Activated CD4-positive, alpha-beta T cell treated with anti-CD3 and anti-CD28 coated beads, Interleukin-2, amount 50 U/mL, for 1 hour (primary cell): ENCODE data around the gene HOXC6.

Source experiments
- DNase-seq: peaks from one replicate; pipeline ENCODE4 v3.0.0-alpha.2; 2020

Gene HOXC6

DNA sequence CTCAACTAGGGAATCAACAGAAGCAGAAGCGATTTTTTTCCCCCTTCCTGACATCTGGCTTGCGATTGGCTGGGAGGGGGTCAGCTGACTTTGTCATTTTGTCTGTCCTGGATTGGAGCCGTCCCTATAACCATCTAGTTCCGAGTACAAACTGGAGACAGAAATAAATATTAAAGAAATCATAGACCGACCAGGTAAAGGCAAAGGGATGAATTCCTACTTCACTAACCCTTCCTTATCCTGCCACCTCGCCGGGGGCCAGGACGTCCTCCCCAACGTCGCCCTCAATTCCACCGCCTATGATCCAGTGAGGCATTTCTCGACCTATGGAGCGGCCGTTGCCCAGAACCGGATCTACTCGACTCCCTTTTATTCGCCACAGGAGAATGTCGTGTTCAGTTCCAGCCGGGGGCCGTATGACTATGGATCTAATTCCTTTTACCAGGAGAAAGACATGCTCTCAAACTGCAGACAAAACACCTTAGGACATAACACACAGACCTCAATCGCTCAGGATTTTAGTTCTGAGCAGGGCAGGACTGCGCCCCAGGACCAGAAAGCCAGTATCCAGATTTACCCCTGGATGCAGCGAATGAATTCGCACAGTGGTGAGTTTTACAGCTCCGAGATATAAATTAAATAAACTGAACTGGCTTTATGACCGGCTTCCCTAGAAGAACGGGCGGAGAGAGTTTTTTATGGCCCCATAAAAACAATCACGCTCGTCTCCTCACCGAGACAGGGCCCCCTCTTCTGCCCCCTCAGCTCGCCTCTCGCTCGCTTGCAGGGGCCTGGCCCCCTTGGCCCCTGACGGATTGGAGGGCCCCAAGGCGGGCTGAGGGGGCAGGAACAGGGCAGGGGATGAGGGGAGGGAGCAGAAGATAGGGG, at the start of gene HOXC6:
TSS of gene HOXC6 (plus strand) at position 127 of the 888 bp plus-strand sequence. CDS start at position 209, 82 bp downstream.
- DNase-seq: no peak

- DNase-seq: no peak
Observed at GRCh38 chr12:53978477-53979356, 49.5 kb upstream of the HOXC6 start.

DNA sequence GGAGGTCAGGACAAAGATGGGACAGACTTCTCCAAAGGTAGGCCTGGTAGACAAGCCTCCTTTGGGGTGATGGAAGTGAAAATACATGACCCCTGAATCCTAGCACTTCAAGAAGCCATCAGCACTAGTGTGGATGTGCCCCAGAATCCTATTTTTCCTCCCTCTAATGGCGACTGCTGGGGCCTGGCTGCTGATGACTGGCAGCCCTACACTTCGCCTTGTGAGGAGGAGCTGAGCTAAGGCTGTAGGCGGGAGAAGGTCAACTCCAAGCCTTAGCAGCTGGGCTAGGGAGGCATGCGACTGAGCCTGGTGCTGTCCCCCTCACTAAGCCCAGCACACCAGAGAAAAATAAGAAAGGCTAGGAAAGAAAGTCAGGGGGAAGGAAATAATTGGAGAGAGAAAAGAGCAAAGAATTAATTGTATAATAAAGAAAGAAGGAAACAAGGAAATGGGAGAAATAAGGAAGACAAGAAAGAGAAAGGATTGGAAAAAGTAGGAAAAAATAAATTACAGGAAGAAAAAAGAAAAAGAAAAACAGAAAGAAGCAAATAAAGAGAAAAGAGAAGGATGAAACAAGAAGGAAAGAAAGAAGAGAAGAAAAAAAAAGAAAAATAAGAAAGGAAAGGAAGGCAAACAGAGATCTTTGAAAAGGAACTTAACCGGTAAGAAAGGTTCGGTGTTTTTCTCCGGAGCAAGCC, 48.0 kb upstream of the HOXC6 start:
- no peak for DNase-seq

- no peak for DNase-seq
Observed at GRCh38 chr12:53980802-53981496, 47.3 kb upstream of the HOXC6 start.

GRCh38 chr12:53981634-53982565, 46.3 kb upstream of the HOXC6 start:
- DNase-seq: no peak

GRCh38 chr12:53982648-53983567, 45.3 kb upstream of the HOXC6 start:
- DNase-seq: no peak

DNA sequence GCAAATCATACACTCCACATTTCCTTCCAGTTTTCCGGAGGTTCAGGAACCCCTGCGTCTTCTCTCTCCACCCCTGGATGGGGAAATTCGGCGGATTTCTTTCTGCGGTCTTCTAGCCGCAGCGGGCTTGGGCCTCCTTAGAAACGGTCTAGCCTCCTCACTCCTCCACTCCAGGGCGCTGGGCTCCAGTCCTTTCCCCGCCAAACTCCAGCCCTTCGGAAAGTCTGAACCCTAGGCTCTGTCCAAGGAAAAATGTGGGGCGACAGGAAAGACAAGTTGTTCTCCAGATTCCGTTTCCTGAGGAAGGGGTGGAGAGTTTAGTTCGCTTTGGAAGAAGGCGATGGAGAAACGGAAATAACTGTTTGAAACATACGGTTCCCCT, 44.7 kb upstream of the HOXC6 start:
- no peak for DNase-seq

DNA sequence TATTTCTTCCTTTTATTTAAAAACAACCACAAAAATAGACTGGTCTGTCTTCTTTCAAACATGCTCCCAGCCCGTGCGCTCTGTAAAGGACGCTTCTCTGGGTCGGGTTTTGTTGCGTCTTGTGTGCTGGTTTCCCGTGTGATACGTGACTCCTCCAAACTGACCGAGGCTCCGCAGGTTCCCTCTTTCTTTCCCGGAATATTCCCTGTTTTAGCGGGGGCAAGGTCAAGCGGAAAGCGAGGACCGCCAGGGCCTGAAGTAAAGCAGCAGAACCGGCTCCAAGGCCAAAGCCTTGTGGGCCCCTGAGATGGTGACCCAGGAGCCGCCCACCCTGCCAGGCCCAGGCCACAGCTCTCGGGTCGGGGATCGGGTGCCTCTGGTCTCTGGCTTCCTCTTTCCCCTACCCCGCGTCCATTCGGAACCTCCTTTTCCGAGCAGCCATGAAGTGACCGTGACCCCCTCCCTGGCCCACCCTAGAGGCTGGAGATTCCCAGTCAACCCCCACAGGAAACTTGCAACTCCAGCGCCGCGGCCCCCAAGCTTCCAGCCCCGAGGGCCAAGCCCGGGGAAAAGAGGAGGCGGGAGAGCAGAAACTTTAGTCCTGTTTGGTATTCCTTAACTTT, 44.2 kb upstream of the HOXC6 start:
- DNase-seq: no peak

DNA sequence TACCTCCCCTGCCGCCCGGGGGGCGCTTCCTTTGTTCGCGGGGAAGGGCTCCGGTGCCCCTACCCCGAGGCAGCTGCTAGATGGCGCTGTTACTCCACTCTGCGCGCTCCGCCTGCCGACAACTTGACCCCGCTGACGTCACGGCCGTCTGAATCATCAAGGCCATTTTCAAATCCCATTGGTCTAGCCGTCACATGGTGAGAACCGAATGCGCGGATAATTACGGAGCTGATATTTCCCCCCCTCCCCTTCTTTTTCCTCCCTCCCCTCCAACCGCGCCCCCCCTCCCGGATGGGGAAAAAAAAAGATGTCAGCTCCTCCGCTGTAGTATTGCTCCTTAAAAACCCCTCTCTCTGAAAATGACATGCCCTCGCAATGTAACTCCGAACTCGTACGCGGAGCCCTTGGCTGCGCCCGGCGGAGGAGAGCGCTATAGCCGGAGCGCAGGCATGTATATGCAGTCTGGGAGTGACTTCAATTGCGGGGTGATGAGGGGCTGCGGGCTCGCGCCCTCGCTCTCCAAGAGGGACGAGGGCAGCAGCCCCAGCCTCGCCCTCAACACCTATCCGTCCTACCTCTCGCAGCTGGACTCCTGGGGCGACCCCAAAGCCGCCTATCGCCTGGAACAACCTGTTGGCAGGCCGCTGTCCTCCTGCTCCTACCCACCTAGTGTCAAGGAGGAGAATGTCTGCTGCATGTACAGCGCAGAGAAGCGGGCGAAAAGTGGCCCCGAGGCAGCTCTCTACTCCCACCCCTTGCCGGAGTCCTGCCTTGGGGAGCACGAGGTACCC, 43.1 kb upstream of the HOXC6 start, which contains the start of gene HOXC10:
TSS of gene HOXC10 (plus strand) at position 246 of the 791 bp plus-strand sequence. CDS start at position 360, 114 bp downstream.
- DNase-seq: peak; percentile 65

DNA sequence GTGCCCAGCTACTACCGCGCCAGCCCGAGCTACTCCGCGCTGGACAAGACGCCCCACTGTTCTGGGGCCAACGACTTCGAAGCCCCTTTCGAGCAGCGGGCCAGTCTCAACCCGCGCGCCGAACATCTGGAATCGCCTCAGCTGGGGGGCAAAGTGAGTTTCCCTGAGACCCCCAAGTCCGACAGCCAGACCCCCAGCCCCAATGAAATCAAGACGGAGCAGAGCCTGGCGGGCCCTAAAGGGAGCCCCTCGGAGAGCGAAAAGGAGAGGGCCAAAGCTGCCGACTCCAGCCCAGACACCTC, 42.6 kb upstream of the HOXC6 start:
- DNase-seq: no peak

DNA sequence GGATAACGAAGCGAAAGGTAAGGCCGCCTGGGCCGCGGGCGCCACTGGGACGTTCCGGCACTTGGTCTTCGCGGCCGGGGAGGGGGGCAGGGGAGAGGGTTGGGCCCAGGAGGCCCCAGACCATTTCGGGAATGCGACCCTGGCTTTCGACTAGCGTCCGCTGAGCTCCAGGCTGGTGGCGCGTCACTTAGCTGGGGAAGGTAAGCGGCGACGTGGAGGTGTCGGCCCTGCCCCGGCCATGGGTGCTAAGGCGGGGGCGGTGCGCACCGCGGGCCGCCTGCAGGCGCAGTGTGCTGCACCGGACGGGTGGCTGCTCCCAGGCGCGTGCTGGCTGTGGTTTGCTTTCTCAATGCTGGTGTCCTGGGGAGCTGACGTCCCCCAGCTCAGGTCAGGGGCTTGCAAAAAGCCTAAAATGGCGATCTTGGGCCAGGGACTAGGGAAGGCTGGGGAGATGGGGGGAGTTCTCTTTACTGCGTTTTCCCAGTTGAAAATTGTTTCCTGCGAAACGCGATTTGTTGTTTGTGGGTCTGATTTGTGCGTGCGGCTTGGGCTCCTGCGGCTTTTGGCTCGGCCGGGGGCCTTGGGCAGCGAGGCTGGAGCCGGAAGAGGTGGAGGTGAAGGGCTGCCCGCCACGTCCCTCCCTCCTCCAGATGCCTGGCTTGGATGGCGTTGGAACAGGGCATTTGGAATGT, 42.1 kb upstream of the HOXC6 start:
- no peak for DNase-seq

DNA sequence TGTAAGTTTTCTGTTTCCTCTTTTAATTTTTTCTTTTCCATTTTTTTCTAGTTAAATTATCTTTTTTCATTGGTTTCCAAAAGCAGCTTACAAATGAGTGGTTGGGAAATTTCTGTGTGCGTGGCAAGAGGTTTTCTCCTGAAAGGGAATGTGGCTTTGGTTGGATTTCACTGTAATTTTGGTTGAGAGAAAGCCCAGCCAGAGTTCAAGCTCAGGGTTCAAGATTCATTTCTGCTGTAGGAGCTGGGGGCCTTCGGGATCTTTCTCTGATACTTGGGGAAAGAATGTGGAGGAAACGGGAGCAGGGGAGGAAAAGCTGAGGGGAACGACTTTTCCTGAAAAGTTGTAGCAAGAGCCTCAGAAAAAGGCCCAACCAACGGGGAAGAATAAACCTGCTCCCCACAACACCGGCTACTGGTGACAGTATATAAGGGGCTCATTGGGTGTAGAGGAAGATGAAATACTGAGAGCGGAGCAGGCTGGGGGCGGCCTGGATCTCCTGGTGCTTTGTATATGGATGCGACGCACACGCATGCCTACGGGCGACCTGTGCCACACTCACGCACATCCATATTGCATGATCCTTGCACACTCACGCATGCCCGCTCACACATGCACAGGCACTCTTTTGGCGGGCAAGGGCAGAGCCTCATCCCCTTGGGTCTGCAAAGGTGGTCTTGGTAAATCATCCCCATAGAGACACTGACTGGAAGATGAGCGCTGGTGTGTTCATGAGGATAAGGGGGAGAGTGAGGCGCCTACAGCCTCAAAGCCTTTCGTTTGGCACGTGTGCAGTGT, 41.4 kb upstream of the HOXC6 start:
- no peak for DNase-seq

GRCh38 chr12:53987787-53988230, 40.4 kb upstream of the HOXC6 start:
- no peak for DNase-seq

DNA sequence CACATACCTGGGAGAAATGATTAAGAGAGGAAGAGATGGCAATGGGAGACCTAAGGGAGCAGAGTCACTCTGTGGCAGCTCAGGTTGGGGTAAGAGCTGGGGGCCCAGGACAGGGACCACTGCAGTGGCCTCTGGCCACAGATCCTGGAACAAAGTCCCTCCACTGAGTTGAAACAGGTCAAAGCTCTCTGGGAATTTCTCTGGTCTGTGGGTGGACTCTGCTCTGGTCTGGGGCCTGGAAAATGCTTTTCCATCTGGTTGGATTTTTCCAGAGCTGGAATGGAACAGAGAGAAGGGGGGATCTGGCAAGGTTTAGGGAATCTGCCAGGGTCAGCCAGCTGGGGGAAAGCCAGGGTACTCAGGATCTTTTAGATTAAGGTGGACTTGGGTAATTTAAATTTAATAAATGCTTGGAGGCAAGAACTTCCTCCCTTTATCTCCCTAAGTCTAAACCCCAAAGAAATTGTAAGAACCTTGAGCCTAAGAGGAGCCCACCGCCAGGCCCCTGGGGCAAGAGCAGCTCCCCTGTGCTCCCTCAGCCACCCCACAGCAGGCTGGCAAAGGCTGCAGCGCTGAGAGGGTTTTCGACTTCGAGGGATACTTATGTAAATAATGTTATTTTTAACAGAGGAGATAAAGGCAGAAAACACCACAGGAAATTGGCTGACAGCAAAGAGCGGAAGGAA, 39.6 kb upstream of the HOXC6 start:
- no peak for DNase-seq

DNA sequence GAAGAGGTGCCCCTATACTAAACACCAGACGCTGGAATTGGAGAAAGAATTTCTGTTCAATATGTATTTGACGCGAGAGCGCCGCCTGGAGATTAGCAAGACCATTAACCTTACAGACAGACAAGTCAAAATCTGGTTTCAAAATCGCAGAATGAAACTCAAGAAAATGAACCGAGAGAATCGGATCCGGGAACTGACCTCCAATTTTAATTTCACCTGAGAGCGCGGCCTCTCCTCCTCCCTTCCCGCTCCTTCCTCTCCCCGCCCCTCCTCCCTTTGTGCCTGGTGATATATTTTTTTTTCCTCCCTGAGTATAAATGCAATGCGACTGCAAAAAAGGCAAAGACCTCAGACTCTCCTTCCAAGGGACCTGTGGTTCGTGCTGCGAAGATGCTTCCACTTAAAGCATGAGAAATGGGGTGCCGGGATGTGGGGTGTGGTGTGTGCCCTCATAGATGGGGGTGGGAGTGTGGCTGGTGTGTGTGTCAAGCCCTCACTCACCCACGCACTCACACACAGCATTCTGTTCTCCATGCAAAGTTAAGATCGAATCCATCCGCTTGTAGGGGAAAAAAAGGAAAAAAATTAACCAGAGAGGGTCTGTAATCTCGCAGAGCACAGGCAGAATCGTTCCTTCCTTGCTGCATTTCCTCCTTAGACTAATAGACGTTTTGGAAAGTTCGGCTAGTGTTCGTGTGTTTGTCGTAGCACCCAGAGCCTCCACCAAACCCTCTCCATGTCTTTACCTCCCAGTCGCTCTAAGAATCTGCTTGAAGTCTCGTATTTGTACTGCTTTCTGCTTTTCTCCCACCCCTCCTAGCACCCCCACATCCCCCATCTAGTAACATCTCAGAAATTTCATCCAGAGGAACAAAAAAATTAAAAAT, 38.8 kb upstream of the HOXC6 start:
- DNase-seq: no peak
